Measurements from ENCODE around the gene HNRNPM.

HNRNPM gene

GRCh38 chr19:8460516-8461298, 15.9 kb downstream of the HNRNPM start:
- H3K27ac Mint-ChIP-seq: peak overlapping the region; percentile 62
- no peak overlapping the region for H3K4me3 Mint-ChIP-seq
- H3K36me3 Mint-ChIP-seq (ENCODE audit: low read depth): peaks cover 99% of the 10 kb centered on the region
- H3K4me1 Mint-ChIP-seq (ENCODE audit: low read depth): peaks cover 66% of the 10 kb centered on the region
- H3K27me3 Mint-ChIP-seq: no peaks in the 10 kb centered on the region
- no peak for DNase-seq
- no peaks in the 10 kb centered on the region for H3K9me3 Mint-ChIP-seq

GRCh38 chr19:8461376-8461775, 16.6 kb downstream of the HNRNPM start:
- no peak for DNase-seq
- Mint-ChIP-seq H3K36me3 (ENCODE audit: low read depth) (peaks cover 99% of the 10 kb centered on the region), H3K4me1 (ENCODE audit: low read depth) (peaks cover 60% of the 10 kb centered on the region), H3K9me3 (no peaks in the 10 kb centered on the region), H3K27me3 (no peaks in the 10 kb centered on the region), H3K27ac (peak overlapping the region; percentile 39), H3K4me3 (no peak overlapping the region)

- Mint-ChIP-seq H3K4me3 (no peak overlapping the region), H3K27ac (peak overlapping the region; percentile 15), H3K9me3 (no peaks in the 10 kb centered on the region), H3K4me1 (ENCODE audit: low read depth) (peaks cover 56% of the 10 kb centered on the region), H3K36me3 (ENCODE audit: low read depth) (peaks cover 99% of the 10 kb centered on the region), H3K27me3 (no peaks in the 10 kb centered on the region)
- no peak for DNase-seq
Measured at GRCh38 chr19:8461891-8462290, 17.1 kb downstream of the HNRNPM start.

- Mint-ChIP-seq H3K27ac (peak overlapping the region; percentile 15), H3K4me3 (no peak overlapping the region), H3K4me1 (ENCODE audit: low read depth) (peaks cover 50% of the 10 kb centered on the region), H3K27me3 (no peaks in the 10 kb centered on the region), H3K36me3 (ENCODE audit: low read depth) (peaks cover 99% of the 10 kb centered on the region), H3K9me3 (no peaks in the 10 kb centered on the region)
- DNase-seq: no peak
Measured at GRCh38 chr19:8462571-8462970, 17.8 kb downstream of the HNRNPM start.

DNA sequence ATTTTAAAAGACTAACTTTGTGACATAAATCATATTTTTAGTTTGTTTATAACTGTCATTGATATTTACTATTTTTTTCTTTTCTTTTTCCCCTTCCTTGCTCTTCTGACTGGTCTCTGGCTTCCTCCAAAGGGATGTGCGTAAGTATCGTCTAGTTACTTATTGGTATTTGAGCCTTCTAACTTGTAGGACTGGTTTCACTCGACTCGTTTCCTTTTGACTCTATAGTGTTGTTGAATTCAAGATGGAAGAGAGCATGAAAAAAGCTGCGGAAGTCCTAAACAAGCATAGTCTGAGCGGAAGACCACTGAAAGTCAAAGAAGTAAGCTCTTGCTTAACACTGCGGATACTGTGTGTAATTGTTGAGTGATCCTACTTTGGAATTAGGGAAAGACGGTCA, 18.6 kb downstream of the HNRNPM start:
- Mint-ChIP-seq H3K4me3 (no peak overlapping the region), H3K27ac (peak overlapping the region; percentile 22), H3K36me3 (ENCODE audit: low read depth) (peaks cover 99% of the 10 kb centered on the region)

GRCh38 chr19:8466018-8466417, 21.2 kb downstream of the HNRNPM start:
- no peaks in the 10 kb centered on the region for H3K9me3 Mint-ChIP-seq
- peaks cover 99% of the 10 kb centered on the region for H3K36me3 Mint-ChIP-seq (ENCODE audit: low read depth)
- H3K27me3 Mint-ChIP-seq: no peaks in the 10 kb centered on the region
- no peak overlapping the region for H3K4me3 Mint-ChIP-seq
- peak overlapping the region; percentile 9 for H3K27ac Mint-ChIP-seq
- DNase-seq: no peak
- H3K4me1 Mint-ChIP-seq (ENCODE audit: low read depth): peaks cover 23% of the 10 kb centered on the region

More for the DNA sequence above, 18.6 kb downstream of the HNRNPM start:
- Mint-ChIP-seq H3K4me1 (ENCODE audit: low read depth) (peaks cover 45% of the 10 kb centered on the region), H3K9me3 (no peaks in the 10 kb centered on the region), H3K27me3 (no peaks in the 10 kb centered on the region)
- no peak for DNase-seq

DNA sequence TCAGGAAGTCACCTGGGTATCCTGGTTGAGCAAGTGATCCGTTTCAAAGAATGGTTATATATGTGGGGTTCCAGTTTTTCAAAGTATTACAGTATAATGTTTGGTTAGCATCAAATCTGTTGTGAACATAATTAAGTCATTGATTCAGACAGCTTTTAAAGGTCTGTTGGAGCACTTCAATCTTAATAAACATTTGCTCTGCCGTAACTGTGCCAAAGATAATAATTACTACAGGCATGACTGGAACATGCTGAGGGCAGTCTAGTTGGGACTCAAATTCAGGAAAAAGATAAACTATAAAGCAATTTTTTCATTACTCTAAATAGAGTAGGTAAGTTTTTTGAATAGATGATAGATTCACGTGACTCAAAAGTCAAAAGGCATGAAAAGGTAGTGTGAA, 23.3 kb downstream of the HNRNPM start:
- no peak for DNase-seq
- Mint-ChIP-seq H3K4me3 (no peak overlapping the region), H3K4me1 (ENCODE audit: low read depth) (peaks cover 24% of the 10 kb centered on the region), H3K36me3 (ENCODE audit: low read depth) (peaks cover 100% of the 10 kb centered on the region), H3K27ac (no peak overlapping the region), H3K27me3 (no peaks in the 10 kb centered on the region), H3K9me3 (no peaks in the 10 kb centered on the region)

DNA sequence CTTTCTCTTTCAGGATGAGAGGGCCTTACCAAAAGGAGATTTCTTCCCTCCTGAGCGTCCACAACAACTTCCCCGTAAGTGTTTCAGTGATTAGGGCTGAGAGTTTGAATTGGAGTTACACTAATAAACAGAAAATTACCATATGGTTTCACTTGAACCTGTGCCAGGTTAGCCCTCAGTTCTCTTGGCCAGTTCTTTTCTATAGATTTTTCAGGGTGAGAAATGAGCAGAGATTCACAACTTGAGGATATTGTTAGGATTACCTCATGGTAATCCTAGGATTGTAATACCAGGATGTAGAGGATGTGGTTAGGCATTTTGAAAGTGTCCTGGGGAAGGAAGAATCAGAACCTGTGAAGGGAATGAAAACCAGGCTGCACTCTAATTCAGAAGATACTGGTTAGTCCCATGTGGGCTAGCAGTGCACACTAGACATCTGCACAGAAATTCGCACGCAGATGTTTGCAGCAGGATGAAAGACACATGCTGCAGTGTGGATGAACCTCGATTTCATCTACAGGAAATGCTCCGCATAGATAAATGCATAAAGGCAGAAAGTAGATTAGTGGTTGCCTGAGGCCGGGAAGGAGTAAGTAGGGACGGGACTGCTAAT, 24.1 kb downstream of the HNRNPM start:
- H3K9me3 Mint-ChIP-seq: no peaks in the 10 kb centered on the region
- H3K27ac Mint-ChIP-seq: peak overlapping the region; percentile 68
- peaks cover 26% of the 10 kb centered on the region for H3K4me1 Mint-ChIP-seq (ENCODE audit: low read depth)
- H3K36me3 Mint-ChIP-seq (ENCODE audit: low read depth): peaks cover 100% of the 10 kb centered on the region
- no peak for DNase-seq
- H3K4me3 Mint-ChIP-seq: no peak overlapping the region
- no peaks in the 10 kb centered on the region for H3K27me3 Mint-ChIP-seq

GRCh38 chr19:8469613-8470368, 25.0 kb downstream of the HNRNPM start:
- no peak for DNase-seq
- H3K36me3 Mint-ChIP-seq (ENCODE audit: low read depth): peaks cover 100% of the 10 kb centered on the region
- H3K27ac Mint-ChIP-seq: peak overlapping the region; percentile 68
- no peaks in the 10 kb centered on the region for H3K9me3 Mint-ChIP-seq
- H3K4me3 Mint-ChIP-seq: no peak overlapping the region
- no peaks in the 10 kb centered on the region for H3K27me3 Mint-ChIP-seq
- peaks cover 32% of the 10 kb centered on the region for H3K4me1 Mint-ChIP-seq (ENCODE audit: low read depth)

- Mint-ChIP-seq H3K4me3 (no peak overlapping the region), H3K4me1 (ENCODE audit: low read depth) (peaks cover 64% of the 10 kb centered on the region), H3K27me3 (no peaks in the 10 kb centered on the region), H3K36me3 (ENCODE audit: low read depth) (peaks cover 98% of the 10 kb centered on the region), H3K27ac (peak overlapping the region; percentile 85), H3K9me3 (no peaks in the 10 kb centered on the region)
- no peak for DNase-seq
Measured at GRCh38 chr19:8473648-8474476, 29.1 kb downstream of the HNRNPM start.

- Mint-ChIP-seq H3K4me1 (ENCODE audit: low read depth) (peaks cover 65% of the 10 kb centered on the region), H3K27me3 (no peaks in the 10 kb centered on the region), H3K27ac (peak overlapping the region; percentile 72), H3K9me3 (no peaks in the 10 kb centered on the region), H3K36me3 (ENCODE audit: low read depth) (peaks cover 93% of the 10 kb centered on the region), H3K4me3 (no peak overlapping the region)
- no peak for DNase-seq
Measured at GRCh38 chr19:8475005-8475404, 30.2 kb downstream of the HNRNPM start.

- Mint-ChIP-seq H3K4me3 (no peak overlapping the region), H3K4me1 (ENCODE audit: low read depth) (peaks cover 76% of the 10 kb centered on the region), H3K27me3 (no peaks in the 10 kb centered on the region), H3K9me3 (no peaks in the 10 kb centered on the region), H3K36me3 (ENCODE audit: low read depth) (peaks cover 92% of the 10 kb centered on the region), H3K27ac (peak overlapping the region; percentile 72)
- DNase-seq: no peak
Measured at GRCh38 chr19:8476524-8476923, 31.7 kb downstream of the HNRNPM start.

DNA sequence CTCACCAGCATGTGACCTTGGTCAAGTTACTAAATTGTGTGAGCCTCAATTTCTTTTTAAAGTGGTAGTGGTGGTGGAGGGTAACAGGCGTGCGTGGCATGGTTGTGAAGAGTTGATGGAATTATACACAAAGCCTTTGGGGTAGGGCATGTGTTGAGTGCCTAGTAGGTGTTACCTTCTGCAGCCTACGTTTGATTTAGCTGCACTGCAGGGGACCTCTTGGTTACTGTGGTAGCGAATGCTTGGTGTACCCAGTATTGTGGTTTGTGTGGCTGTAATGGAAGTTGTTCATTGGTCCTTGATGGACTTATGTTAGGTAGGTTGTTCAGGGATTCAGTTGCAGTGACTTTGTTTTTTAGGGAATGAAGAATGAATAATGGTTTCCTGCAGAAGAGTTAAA, 33.1 kb downstream of the HNRNPM start:
- no peak for DNase-seq
- Mint-ChIP-seq H3K4me1 (ENCODE audit: low read depth) (peaks cover 77% of the 10 kb centered on the region), H3K27ac (peak overlapping the region; percentile 85), H3K4me3 (no peak overlapping the region), H3K36me3 (ENCODE audit: low read depth) (peaks cover 92% of the 10 kb centered on the region), H3K9me3 (no peaks in the 10 kb centered on the region), H3K27me3 (no peaks in the 10 kb centered on the region)

- peaks cover 77% of the 10 kb centered on the region for H3K4me1 Mint-ChIP-seq (ENCODE audit: low read depth)
Measured at GRCh38 chr19:8478598-8478997, 33.8 kb downstream of the HNRNPM start.

More at GRCh38 chr19:8478598-8478997, 33.8 kb downstream of the HNRNPM start:
- Mint-ChIP-seq H3K4me3 (no peak overlapping the region), H3K27ac (peak overlapping the region; percentile 85), H3K27me3 (no peaks in the 10 kb centered on the region), H3K9me3 (no peaks in the 10 kb centered on the region), H3K36me3 (ENCODE audit: low read depth) (peaks cover 92% of the 10 kb centered on the region)
- DNase-seq: no peak

Measured in activated T-cell treated with anti-CD3 and anti-CD28 coated beads, Interleukin-2, amount 50 U/mL, for 24 hours (primary cell).